ENCODE data around the gene ALDH4A1. TPM values are rescaled to one million over a fixed set of nuclear protein-coding genes. Genes with fewer than 3 reads are reported as not detected.

Gene ALDH4A1
- total and polyA plus RNA-seq, 7 donors = 19.5 to 81.1 (median 31.9) TPM

GRCh38 chr1:18927654-18928272, 25.4 kb upstream of the ALDH4A1 start:
- Histone ChIP-seq H3K36me3 (ENCODE audit: insufficient read depth in 1 of 2, low read depth in 1 of 2) (no peaks in the 10 kb centered on the region), H3K4me1 (peaks cover 24% of the 10 kb centered on the region), H3K4me3 (no peak overlapping the region), H3K27me3 (ENCODE audit: insufficient read depth in 3 of 3, low read length in 2 of 3) (no peaks in the 10 kb centered on the region), H3K27ac (peak overlapping the region; percentile 73), H3K9me3 (no peaks in the 10 kb centered on the region)
- intact Hi-C loops (cut with DNase I) = no loop called here
- 67 to 75% (median 71%) methylated on average over 12 of the region's 12 CpGs for WGBS, 3 donors
- ATAC-seq (no peak), DNase-seq (no peak)
- no peak for TF ChIP-seq CTCF (IDR thresholded peaks at IDR 0.05)

- ATAC-seq (no peak), DNase-seq (no peak)
- Histone ChIP-seq H3K4me1 (peaks cover 29% of the 10 kb centered on the region), H3K9me3 (no peaks in the 10 kb centered on the region), H3K27me3 (ENCODE audit: insufficient read depth in 3 of 3, low read length in 2 of 3) (no peaks in the 10 kb centered on the region), H3K36me3 (ENCODE audit: insufficient read depth in 1 of 2, low read depth in 1 of 2) (no peaks in the 10 kb centered on the region), H3K27ac (peak overlapping the region; percentile 73), H3K4me3 (no peak overlapping the region)
- no peak for TF ChIP-seq CTCF (IDR thresholded peaks at IDR 0.05)
- intact Hi-C loops (cut with DNase I) = no loop called here
- 71 to 90% (median 73%) methylated on average over 16 of the region's 16 CpGs for WGBS, 3 donors
Observed at GRCh38 chr1:18927082-18927653, 24.8 kb upstream of the ALDH4A1 start.

GRCh38 chr1:18926315-18927081, 24.1 kb upstream of the ALDH4A1 start:
- TF ChIP-seq CTCF (IDR thresholded peaks at IDR 0.05) = no peak
- Histone ChIP-seq H3K4me1 (peaks cover 36% of the 10 kb centered on the region), H3K36me3 (ENCODE audit: insufficient read depth in 1 of 2, low read depth in 1 of 2) (no peaks in the 10 kb centered on the region), H3K27me3 (ENCODE audit: insufficient read depth in 3 of 3, low read length in 2 of 3) (no peaks in the 10 kb centered on the region), H3K4me3 (no peak overlapping the region), H3K27ac (peak overlapping the region; percentile 73), H3K9me3 (no peaks in the 10 kb centered on the region)
- DNase-seq (peak; percentile 71 to 78), ATAC-seq (peak in 2 of 4 donors; percentile 22 to 35)
- 59 to 66% (median 65%) methylated on average over 13 of the region's 13 CpGs for WGBS, 3 donors
- intact Hi-C loops (cut with DNase I) = no loop called here

GRCh38 chr1:18925279-18925678, 22.9 kb upstream of the ALDH4A1 start:
- TF ChIP-seq CTCF (IDR thresholded peaks at IDR 0.05) = no peak
- ATAC-seq (no peak), DNase-seq (no peak)
- 93 to 95% (median 94%) methylated on average over 9 of the region's 9 CpGs for WGBS, 3 donors
- no peak overlapping the region for H3K27ac ChIP-seq
- no peaks in the 10 kb centered on the region for H3K27me3 ChIP-seq (ENCODE audit: insufficient read depth in 3 of 3, low read length in 2 of 3)
- H3K4me3 ChIP-seq = no peak overlapping the region
- peaks cover 38% of the 10 kb centered on the region for H3K4me1 ChIP-seq
- intact Hi-C loops (cut with DNase I) = no loop called here
- no peaks in the 10 kb centered on the region for H3K9me3 ChIP-seq
- peaks cover 0 to 4% of the 10 kb centered on the region in 2 donors for H3K36me3 ChIP-seq (ENCODE audit: insufficient read depth in 1 of 2, low read depth in 1 of 2)
